ENCODE data around the gene CYTH2.

Gene CYTH2

GRCh38 chr19:48499316-48500090 lies 30.3 kb downstream of the CYTH2 start:
- no peak for DNase-seq (ENCODE audit: low read depth)
- no peak for TF ChIP-seq CTCF (conservative IDR thresholded peaks at IDR 0.05; ENCODE audit: control insufficient read depth, insufficient read depth, low read depth, low read length)
- H3K4me3 ChIP-seq (ENCODE audit: control insufficient read depth, low read depth, low read length): no peak overlapping the region

- H3K4me3 ChIP-seq (ENCODE audit: control insufficient read depth, low read depth, low read length): no peak overlapping the region
- no peak for DNase-seq (ENCODE audit: low read depth)
- no peak for TF ChIP-seq CTCF (conservative IDR thresholded peaks at IDR 0.05; ENCODE audit: control insufficient read depth, insufficient read depth, low read depth, low read length)
These were observed 31.8 kb downstream of the CYTH2 start for GRCh38 chr19:48500830-48501493.

GRCh38 chr19:48501494-48502349 lies 32.6 kb downstream of the CYTH2 start:
- DNase-seq (ENCODE audit: low read depth): peak; percentile 20
- H3K4me3 ChIP-seq (ENCODE audit: control insufficient read depth, low read depth, low read length): no peak overlapping the region
- TF ChIP-seq CTCF (conservative IDR thresholded peaks at IDR 0.05; ENCODE audit: control insufficient read depth, insufficient read depth, low read depth, low read length): no peak

- DNase-seq (ENCODE audit: low read depth): no peak
- no peak overlapping the region for H3K4me3 ChIP-seq (ENCODE audit: control insufficient read depth, low read depth, low read length)
- no peak for TF ChIP-seq CTCF (conservative IDR thresholded peaks at IDR 0.05; ENCODE audit: control insufficient read depth, insufficient read depth, low read depth, low read length)
These were observed 33.3 kb downstream of the CYTH2 start for GRCh38 chr19:48502350-48503018.

- H3K4me3 ChIP-seq (ENCODE audit: control insufficient read depth, low read depth, low read length): no peak overlapping the region
- peak; percentile 57 for TF ChIP-seq CTCF (conservative IDR thresholded peaks at IDR 0.05; ENCODE audit: control insufficient read depth, insufficient read depth, low read depth, low read length)
- peak; percentile 65 for DNase-seq (ENCODE audit: low read depth)
These were observed 37.1 kb downstream of the CYTH2 start for GRCh38 chr19:48506138-48506733.
